GM21381 (cell line): Measurements from ENCODE around the gene TMA16.
A peak's percentile ranks its signal among the peaks of the same experiment; 100 is the strongest.
"Not testable (repeated sequence)": the region's sequence is repeated elsewhere in the genome, so short reads cannot be mapped to it uniquely, and the experiment has no call there.

Source experiments
- ATAC-seq: cut with Tn5 transposase; IDR thresholded peaks from one replicate; pipeline ENCODE4 v1.9.1; 2021; ENCODE audit warnings: mild to moderate bottlenecking, moderate library complexity; ENCODE audit not compliant: unreplicated experiment

TMA16 gene

DNA sequence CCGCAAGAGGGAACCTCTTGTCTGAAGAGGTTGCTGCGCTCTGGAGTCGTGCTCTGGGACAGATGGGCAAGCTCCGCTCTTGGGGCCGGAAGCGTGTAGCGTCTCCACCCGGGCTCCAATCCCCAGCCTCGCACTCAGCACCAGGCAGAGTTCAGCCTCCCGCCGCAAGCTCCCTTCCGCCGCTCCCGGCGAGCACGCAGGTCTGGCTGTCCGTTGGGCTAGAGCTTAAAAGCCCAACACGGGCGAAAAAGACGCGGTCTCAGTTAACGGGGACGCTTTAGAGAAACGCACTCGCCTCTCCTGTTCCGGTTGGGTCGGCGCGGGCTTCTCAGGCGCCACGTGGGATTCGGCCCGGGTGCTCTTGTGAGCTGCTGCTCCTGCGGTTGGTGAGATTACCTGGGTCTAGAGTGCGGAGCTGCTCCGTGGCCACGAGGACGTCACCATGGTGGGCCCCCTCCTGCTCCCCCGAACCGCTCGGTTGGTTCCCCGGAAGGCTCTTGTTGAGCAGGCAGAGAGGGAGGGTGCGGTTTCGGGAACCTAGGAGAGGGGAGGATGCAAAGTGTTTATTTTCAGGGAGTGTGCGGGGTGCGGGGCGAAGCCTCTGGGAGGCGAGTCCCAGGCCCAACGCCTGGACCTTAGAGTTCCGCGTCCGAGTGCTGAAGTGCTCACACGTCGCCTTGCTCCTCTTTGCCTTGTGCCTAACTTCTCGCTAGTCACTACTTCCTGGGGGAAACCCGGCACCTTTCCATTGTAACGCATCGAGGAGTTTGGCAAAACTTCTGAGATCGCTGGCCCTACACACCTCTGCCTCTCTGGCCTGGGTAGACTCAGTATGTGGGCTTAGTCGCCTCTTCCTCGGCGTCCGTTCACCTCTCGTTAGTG is at the start of gene TMA16:
Gene TMA16, plus strand, starts transcription at position 331 of the 882 bp plus-strand sequence. Its CDS starts 112 bp downstream, at position 443.
- ATAC-seq = peak; percentile 79

DNA sequence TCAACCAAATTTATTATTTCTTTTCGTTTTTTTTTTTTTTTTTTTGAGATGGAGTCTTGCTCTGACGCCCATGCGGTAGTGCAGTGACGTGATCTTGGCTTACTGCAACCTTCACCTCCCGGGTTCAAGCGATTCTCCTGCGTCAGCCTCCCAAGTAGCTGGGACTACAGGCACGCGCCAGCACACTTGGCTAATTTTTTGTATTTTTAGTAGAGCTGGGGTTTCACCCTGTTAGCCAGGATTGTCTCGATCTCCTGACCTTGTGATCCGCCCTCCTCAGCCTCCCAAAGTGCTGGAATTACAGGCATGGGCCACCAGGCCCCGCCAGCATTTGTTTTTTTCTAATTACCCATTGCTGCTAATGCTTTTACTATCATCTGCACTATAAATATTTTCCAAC is 47.5 kb upstream of the TMA16 start:
- not testable (repeated sequence) for ATAC-seq

DNA sequence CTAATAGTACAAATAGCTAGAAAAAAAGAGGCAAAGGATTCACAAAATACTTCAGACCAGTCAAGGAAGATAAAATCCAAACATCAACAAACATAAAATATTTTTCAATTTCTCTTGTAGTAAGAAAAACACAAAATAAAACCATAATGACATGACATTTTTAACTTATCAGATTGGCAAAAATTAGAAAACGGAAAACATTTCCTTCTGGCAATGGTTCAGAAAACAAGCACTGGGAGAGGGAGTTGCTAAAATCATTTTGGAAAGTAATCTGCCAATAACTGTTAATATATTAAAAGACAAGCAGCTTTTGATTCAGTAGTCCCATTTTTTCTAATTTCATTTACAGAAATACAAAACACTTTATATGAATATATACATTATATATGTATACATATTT is 47.0 kb upstream of the TMA16 start:
- no peak for ATAC-seq

DNA sequence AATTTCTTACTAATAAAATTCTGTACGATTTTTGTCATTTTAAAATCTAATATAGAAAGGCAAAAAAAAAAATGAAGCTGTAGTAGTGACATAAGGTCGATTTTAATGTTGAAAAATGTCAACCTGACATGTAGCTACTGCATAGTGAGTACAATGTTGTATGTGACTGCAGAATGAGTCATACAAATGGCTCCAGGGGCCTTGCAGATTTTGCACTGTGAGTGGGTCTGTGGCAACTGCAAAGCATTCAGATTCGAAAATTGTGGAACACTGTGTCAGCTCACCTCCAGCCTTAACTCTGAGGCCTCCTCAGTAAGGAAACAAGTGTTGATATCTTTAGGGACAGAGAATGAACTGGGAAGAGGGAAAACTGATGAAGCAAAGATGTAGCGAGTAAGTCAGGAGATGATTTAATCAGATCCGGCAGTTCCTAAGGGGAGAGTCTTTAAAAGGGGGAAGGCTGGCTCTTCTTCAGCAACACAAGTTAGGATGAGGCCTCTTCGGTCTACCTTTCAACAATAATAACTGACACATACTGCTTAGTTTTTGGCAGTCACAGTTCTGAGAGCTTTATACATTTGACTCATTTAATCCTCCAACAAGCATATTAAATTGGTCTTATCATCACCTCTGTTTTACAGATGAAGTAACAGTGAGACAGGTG is 45.8 kb upstream of the TMA16 start:
- no peak for ATAC-seq

DNA sequence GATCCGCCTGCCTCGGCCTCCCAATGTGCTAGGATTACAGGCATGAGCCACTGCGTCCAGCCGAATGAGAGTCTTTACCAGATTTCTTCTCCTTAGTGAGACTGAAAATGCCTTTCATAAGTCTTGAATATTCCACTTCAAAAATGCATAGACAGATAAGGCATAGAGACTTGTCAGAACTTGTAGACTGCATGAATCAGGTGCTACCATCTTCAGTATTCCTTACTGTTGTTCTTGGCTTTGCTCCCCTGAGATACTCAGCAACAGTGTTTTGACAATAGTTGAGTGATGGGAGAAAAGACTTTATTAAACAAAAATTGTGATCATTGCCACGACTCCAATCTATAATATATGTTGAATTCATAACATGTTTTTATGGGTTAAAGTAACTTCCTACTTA is 31.9 kb upstream of the TMA16 start:
- ATAC-seq = no peak

DNA sequence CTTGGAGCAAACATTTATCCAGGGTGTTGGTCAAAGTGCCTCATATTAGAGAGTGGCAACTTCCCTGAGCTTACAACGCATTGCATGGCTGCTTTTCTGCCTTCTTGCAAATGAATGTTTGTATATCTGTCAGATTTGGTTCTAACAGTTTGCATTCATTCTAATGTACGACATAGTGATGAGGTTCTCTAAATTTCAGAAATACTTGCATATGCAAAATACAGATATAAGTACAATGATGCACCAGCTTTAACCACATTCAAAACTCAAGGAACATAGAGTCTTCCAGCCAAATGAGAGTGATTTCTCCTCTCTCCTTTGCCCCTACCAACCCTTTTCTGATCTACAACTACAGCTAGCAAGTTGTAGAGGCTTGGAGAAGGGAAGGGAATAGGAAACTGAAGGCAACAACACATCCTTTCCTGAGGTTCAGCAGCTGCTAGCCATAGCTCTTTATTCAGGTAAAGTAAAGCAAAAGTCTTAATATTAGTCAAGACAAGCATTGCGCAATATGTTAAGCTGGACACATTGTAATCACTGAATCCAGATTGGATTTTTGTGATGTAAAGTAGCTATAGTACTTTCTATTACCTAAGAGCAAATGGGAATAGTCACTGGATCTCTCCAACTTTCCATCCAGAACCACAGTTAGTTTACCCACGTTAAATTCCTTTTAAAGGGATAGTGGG is 27.3 kb upstream of the TMA16 start:
- ATAC-seq = no peak

DNA sequence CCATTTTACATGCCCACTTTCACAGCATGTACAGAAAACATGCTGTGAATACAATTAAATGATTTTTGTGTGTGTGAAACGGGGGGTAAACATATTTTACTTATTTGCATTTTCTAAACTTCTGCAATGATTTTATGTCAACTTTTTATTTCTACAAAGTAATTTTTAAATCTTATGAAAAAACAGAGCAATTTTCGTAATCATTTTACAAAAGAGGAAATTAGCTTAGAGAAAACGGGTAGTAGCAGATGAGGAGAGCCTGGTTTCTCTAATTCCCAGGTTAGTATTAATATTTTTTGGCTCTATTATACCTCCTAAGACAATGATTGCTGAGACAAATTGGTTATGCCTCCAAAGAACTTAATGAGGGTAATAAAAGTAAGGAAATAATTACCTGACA is 24.1 kb upstream of the TMA16 start:
- no peak for ATAC-seq

DNA sequence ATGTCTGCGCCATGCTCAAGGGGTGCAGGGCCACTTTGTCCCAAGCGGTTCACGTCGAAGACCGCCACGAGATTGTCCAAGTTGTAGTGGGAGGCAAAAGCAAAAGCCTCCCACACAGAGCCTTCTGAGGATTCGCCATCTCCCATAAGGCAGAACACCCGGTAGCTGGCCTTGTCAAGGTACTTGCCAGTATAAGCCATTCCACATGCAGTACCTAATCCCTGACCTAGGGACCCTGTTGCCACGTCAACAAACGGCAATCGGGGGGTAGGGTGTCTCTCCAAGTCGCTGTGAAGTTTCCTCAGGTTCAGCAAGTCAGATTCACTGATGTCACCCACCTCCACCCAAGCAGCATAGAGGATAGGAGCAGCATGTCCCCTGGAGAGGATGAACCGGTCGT is 21.4 kb upstream of the TMA16 start:
- no peak for ATAC-seq

DNA sequence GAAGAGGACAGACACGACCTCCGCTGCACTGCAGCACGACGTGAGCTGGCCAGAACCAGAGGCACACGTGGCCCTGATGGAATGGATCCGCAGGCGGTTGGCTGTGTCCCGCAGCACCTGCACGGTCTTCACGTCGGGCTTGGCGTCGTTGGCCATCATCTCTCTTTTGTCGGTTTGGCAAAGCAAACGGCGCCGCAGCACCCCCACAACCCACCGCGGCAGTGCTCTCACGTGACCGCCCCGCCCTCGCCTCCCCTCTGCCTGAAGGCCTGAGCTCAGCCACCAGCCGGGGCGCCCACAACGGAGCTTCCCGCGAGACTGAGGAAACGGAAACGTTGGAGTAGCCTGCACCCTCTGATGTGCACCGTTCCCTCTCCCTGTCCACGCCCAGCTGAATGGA is 20.9 kb upstream of the TMA16 start, which contains the start of gene TKTL2:
Gene TKTL2, minus strand, starts transcription at position 179 of the 400 bp plus-strand sequence. Its CDS starts 20 bp downstream, at position 159.
- no peak for ATAC-seq

DNA sequence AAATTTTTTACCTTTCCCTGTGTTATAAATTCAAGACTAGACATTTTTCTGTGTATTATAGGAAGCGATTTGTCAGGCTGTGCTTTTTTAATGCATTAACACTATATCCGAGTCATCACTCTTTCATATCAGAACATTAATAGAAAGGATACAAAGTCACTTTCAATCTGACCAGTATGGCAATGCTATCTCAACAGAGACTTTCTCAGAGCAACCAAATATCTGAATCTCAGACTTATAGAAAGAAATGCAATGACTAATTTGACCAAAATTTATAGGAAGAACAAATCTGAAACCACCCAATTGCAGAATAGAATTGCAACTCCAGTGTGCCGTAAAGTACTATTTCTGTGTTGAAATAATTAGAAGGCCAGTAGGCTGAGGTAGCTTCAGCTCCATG is 20.5 kb upstream of the TMA16 start:
- no peak for ATAC-seq

DNA sequence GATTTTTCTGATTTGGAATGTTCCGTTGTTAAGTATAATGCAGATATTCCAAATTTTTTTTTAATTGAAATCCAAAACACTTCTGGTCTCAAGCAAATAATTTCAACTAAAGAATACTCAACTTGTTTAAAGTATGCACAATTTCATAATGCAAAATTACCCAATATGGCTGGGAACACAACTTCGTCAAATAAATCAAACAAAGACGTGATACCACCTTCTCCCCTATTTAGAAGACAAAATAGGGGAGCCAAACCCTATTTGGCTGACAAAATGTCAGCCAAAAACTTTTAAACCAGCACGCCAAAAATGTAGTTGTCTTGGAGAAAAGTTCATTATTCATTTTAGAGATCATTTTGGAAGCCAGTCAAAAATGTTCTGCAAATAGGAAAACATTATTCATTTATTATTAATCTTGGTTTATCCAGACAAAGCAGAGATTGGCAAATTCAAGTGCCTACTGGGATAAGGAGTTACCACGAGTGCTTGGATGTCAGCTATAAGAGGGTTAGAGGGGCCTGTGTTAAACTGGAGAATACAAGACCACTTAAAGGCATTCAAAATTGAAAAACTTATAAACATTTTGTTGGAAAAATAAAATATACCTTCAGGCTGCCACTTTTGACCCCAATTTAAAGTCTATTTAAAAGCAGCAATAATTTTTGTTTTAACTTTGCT is 17.6 kb upstream of the TMA16 start:
- no peak for ATAC-seq

DNA sequence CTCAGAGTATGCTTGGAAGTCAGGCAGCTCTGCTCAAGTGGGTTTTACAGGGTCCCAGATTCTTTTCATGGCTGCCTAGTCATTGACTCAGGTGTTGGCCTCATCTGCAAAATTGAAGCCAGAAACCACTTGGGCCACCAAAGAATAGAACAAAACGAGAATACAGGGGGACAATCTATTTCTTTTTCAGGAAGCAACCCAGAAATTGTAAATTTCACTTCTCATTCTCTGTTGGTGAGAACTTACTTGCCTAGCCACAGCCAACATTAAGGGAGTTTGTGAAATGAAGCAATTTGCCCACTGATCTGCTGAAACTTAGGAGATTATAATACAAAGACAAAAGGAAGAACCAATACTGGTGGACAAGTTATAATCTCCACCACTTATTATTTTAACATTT is 12.3 kb upstream of the TMA16 start:
- peak; percentile 75 for ATAC-seq

DNA sequence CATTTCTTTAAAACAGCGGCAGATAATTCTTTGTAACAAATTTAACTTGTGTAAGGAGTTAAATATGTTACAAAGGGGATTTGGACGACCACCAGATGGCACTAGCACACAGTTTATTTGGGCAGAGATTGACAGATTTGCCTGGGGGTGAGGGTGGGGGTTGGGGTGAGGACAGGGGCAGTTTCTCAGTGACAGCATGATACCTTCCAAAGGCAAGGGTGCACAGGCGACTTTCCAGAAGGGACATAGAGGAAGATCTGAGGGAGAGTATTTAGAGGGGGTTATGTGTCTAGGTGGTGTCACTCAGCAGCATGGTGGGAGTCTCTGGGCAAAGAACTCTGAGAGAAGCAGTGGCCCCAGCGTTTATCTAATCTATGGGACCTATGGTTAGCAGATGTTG is 9.6 kb upstream of the TMA16 start:
- ATAC-seq = no peak

DNA sequence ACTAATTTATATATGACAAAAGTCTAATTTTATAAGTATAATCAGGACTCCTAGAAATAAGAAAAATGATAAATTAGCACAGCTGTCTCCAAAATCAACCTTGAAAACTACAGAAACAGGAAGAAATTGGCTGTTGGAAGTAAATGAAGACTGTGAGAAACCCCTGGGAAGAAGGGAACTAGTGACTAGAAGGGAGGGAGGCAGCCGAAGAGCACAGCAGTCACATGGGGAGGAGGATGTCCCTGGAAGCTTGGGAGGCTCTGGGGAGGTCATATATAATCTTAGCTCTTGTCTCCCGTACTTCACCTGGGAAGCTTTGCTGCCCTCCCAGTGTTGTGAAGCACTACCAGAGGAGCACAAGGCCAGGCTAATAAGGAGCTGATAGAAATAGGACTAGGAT is 8.9 kb upstream of the TMA16 start:
- no peak for ATAC-seq

DNA sequence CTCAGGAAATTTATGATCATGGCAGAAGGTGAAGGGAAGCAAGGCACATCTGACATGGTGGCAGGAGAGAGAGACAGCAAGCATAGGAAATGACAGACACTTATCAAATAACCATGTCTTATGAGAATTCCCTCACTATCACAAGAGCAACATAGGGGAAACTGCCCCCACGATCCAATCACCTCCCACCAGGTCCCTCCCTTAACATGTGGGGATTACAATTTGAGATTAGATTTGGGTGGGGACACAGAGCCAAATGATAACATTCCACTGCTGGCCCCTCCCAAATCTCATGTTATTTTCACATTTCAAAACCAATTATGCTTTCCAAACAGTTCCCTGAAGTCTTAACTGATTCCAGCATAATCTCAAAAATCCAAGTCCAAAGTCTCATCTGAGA is 8.2 kb upstream of the TMA16 start:
- ATAC-seq = no peak

DNA sequence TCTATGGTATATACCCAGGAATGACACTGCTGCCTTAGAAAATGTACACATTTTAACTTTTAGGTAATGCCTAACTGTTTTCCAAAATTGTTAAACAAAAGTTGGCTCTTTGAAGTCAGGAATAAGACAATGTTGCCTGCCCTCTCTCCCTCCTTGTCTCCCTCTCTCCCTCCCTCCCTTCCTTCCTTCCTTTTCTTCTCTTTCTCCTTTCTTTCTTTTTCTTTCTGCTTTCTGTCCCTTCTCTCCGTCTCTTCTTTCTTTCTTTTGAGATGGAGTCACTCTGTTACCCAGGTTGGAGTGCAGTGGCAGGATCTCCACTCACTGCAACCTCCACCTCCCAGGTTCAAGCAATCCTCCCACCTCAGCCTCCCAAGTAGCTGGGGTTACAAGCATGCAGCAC is 4.6 kb upstream of the TMA16 start:
- ATAC-seq = no peak

DNA sequence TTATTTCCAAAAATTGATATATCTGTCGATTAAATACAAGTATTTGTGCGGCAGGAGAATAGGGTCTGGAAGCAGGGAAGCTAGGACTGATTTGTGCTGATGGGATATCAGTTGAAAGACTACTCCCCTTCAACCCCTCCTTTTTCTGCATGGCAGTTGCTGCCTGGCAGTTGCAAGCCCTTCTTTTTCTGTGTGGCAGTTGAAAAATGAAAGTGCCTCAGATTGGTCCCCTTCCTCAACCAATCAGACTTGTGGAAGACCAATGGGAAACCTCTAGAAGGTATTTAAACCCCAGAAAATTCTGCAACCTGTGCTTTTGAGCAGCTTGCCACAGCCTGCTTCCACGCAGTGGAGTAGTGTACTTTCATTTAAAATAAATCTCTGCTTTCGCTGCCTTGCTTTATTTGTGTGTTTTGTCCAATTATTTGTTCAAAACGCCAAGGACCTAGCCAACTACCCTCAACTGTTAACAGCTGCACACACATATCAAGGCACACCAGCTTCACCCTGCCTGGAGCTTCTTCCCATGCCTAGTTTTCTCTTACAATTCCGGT is 1.5 kb upstream of the TMA16 start:
- ATAC-seq = no peak

DNA sequence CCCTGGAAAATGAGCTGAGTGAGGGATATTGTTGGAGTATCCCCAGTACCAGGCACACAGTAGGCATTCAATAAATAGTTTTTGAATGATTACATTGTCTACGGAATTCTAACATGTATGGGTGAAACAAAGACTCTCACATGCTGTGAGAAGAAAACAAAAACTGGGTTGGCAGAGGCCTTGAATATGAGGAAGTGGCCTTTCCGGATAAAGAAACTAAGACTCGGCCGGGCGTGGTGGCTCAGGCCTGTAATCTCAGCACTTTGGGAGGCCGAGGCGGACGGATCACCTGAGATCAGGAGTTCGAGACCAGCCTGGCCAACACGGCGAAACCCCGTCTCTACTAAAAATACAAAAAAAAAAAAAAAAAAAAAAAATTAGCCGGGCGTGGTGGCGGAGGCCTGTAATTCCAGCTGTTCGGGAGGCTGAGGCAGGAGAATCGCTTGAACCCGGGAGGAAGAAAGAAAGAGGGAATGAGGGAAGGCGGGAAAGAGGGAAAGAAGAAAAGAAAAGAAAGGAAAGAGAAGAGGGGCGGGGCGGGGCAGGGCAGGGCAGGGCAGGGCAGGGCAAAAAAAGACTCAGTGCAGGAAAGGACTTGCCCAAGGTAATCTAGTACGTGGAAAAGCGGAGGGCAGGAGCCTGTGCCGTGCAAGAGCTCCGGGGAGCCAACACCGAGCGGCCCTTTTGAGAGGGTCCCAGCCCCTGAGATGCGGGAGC is 689 bp upstream of the TMA16 start:
- ATAC-seq = peak; percentile 27

DNA sequence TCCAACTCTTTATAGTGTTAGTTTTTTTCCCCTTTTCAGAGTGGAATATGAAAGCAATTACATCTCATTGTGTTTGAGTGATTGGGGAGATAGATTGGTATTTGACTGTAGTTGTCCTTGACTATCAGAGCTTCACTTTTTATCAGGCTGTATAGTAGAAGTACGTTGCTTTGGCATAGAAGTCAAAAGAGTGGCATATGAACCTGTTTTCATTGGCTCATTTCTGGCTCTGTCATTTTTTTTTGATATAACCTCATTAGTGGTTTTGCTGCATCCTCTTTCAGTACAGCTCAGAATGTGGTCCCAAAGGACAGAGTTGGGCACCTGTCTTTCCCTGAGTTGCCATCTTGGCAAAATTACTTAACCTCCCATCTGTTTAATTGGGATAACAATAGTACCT is 1.4 kb downstream of the TMA16 start:
- ATAC-seq = peak; percentile 20

DNA sequence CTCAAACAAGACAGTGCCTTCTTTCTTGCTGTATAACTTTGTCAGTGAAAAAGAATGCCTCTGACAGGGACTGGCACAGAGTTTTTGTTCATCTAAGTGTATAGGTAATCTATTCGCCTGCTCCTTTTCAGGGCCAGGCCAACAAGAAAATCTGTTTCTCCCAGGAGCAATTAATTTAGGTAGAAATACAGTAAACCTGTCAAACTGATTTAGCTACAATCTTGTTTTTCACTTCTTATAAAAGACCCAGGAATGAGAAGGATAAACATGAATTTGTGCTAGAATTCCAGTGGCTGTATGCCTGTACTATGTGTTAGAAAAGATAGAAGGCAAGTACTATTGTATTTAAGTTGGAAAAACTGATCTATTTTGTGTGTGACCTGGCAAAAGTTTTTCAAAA is 6.1 kb downstream of the TMA16 start:
- ATAC-seq = no peak
